ENCODE data around the gene EBLN1. TPM values are rescaled to one million over a fixed set of nuclear protein-coding genes. Genes with fewer than 3 reads are reported as not detected.

The EBLN1 gene
- polyA plus RNA-seq, 1 donor (not counting 4 experiments of a cell fraction or from before 2014, with no cell fraction given): not detected

GRCh38 chr10:22229802-22230157 lies 12.0 kb upstream of the EBLN1 start:
- dilution Hi-C loops (cut with MboI; ENCODE audit: extremely low pct_ligation_motif_present, low sequenced_read_pairs): no loop called here
- peaks cover 4% of the 10 kb centered on the region for H3K4me1 ChIP-seq (ENCODE audit: control insufficient read depth, extremely low read depth, insufficient read depth, low read length)
- H3K79me2 ChIP-seq (ENCODE audit: control insufficient read depth, insufficient read depth, low read length): no peaks in the 10 kb centered on the region
- peak overlapping the region; percentile 96 for H2AFZ ChIP-seq (ENCODE audit: control insufficient read depth, low read length)
- no peaks in the 10 kb centered on the region for H3K27me3 ChIP-seq (ENCODE audit: control insufficient read depth, extremely low read depth, insufficient read depth, low read length)
- TF ChIP-seq CTCF (optimal IDR thresholded peaks at IDR 0.05 in 1 of 3, IDR thresholded peaks at IDR 0.05 in 1 of 3, conservative IDR thresholded peaks at IDR 0.05 in 1 of 3; ENCODE audit: extremely low read depth in 1 of 3, insufficient read depth in 2 of 3, low read length in 3 of 3) (no peak), EZH2 (IDR thresholded peaks at IDR 0.05; ENCODE audit: low read length) (no peak)
- H3K36me3 ChIP-seq (ENCODE audit: control insufficient read depth in 2 of 2, extremely low read depth in 1 of 2, insufficient read depth in 2 of 2, low read length in 2 of 2): no peaks in the 10 kb centered on the region
- H3K9me1 ChIP-seq (ENCODE audit: control insufficient read depth, extremely low read depth, insufficient read depth, low read length): no peaks in the 10 kb centered on the region
- peak overlapping the region; percentile 49 to 91 (median 86) for H3K4me3 ChIP-seq (ENCODE audit: control insufficient read depth in 2 of 3, extremely low read depth in 1 of 3, insufficient read depth in 2 of 3, low read depth in 1 of 3, low read length in 3 of 3)
- peak overlapping the region; percentile 59 for H3K9ac ChIP-seq (ENCODE audit: control insufficient read depth, extremely low read depth, insufficient read depth, low read length)
- peak overlapping the region; percentile 87 for H3K4me2 ChIP-seq (ENCODE audit: control insufficient read depth, extremely low read depth, insufficient read depth, low read depth, low read length)
- H4K20me1 ChIP-seq (ENCODE audit: control insufficient read depth, extremely low read depth, insufficient read depth, low read length): no peaks in the 10 kb centered on the region
- DNase-seq (ENCODE audit: low read depth, low spot score) (no peak), FAIRE-seq (no peak)
- peak overlapping the region; percentile 27 for H3K27ac ChIP-seq (ENCODE audit: control insufficient read depth, insufficient read depth, low read length)
- no peaks in the 10 kb centered on the region for H3K9me3 ChIP-seq (ENCODE audit: control insufficient read depth, low read depth, low read length)

- peaks cover 4% of the 10 kb centered on the region for H3K4me1 ChIP-seq (ENCODE audit: control insufficient read depth, extremely low read depth, insufficient read depth, low read length)
- peak overlapping the region; percentile 61 for H3K9ac ChIP-seq (ENCODE audit: control insufficient read depth, extremely low read depth, insufficient read depth, low read length)
- no peaks in the 10 kb centered on the region for H3K9me3 ChIP-seq (ENCODE audit: control insufficient read depth, low read depth, low read length)
- peak overlapping the region; percentile 96 for H2AFZ ChIP-seq (ENCODE audit: control insufficient read depth, low read length)
- peak overlapping the region; percentile 87 for H3K4me2 ChIP-seq (ENCODE audit: control insufficient read depth, extremely low read depth, insufficient read depth, low read depth, low read length)
- FAIRE-seq (peak; percentile 9), DNase-seq (ENCODE audit: low read depth, low spot score) (peak; percentile 46)
- no peaks in the 10 kb centered on the region for H3K36me3 ChIP-seq (ENCODE audit: control insufficient read depth in 2 of 2, extremely low read depth in 1 of 2, insufficient read depth in 2 of 2, low read length in 2 of 2)
- H3K9me1 ChIP-seq (ENCODE audit: control insufficient read depth, extremely low read depth, insufficient read depth, low read length): no peaks in the 10 kb centered on the region
- TF ChIP-seq EZH2 (IDR thresholded peaks at IDR 0.05; ENCODE audit: low read length) (no peak), CTCF (optimal IDR thresholded peaks at IDR 0.05 in 1 of 3, IDR thresholded peaks at IDR 0.05 in 1 of 3, conservative IDR thresholded peaks at IDR 0.05 in 1 of 3; ENCODE audit: extremely low read depth in 1 of 3, insufficient read depth in 2 of 3, low read length in 3 of 3) (no peak)
- peak overlapping the region; percentile 27 for H3K27ac ChIP-seq (ENCODE audit: control insufficient read depth, insufficient read depth, low read length)
- H3K79me2 ChIP-seq (ENCODE audit: control insufficient read depth, insufficient read depth, low read length): no peaks in the 10 kb centered on the region
- H3K27me3 ChIP-seq (ENCODE audit: control insufficient read depth, extremely low read depth, insufficient read depth, low read length): no peaks in the 10 kb centered on the region
- peak overlapping the region; percentile 49 to 91 (median 86) for H3K4me3 ChIP-seq (ENCODE audit: control insufficient read depth in 2 of 3, extremely low read depth in 1 of 3, insufficient read depth in 2 of 3, low read depth in 1 of 3, low read length in 3 of 3)
- no peaks in the 10 kb centered on the region for H4K20me1 ChIP-seq (ENCODE audit: control insufficient read depth, extremely low read depth, insufficient read depth, low read length)
- dilution Hi-C loops (cut with MboI; ENCODE audit: extremely low pct_ligation_motif_present, low sequenced_read_pairs): no loop called here
These were observed 11.4 kb upstream of the EBLN1 start for GRCh38 chr10:22228943-22229801.
